HEK293 (cell line): ENCODE data around the gene MKKS.

Experiments used
- ZNF558 ChIP-seq: fragments of 450-650 bp; formaldehyde crosslinking; IDR thresholded peaks from 2 replicates; pipeline ENCODE4 v1.5.1; 2016; ENCODE audit warnings: missing biosample characterization, missing genetic modification characterization
- ZNF639 ChIP-seq: fragments of 450-650 bp; formaldehyde crosslinking; IDR thresholded peaks from 2 replicates; pipeline ENCODE4 v1.5.1; 2016; ENCODE audit warnings: missing biosample characterization, missing genetic modification characterization

GRCh38 chr20:10445758-10446157, 11.7 kb upstream of the MKKS start:
- no peak for TF ChIP-seq ZNF558
- TF ChIP-seq ZNF639 (tag by site-specific recombination): no peak
